GM12878 (cell line): Measurements from ENCODE around the gene GID8. TPM values are rescaled to one million over a fixed set of nuclear protein-coding genes. Genes with fewer than 3 reads are reported as not detected.

Experiments used
- ATAC-seq: fragments of 200-7000 bp; cut with Tn5 transposase; 3 replicates; pipeline ENCODE4 v1.9.1; 2020; ENCODE audit warnings: mild to moderate bottlenecking, moderate library complexity
- BruUV-seq: library from RNA; stranded (reverse); fragments of 400-500 nt; replicated peaks from 2 replicates; lab custom pipeline; 2021; lab: Mats Ljungman, UMichigan
- CTCF ChIA-PET: fragments of 300-600 bp; sonication (Branson Sonifier 250); formaldehyde crosslinking; extraction: SDS; loops from one replicate; lab custom pipeline; 2021; ENCODE audit warnings: inconsistent platforms; lab: Yijun Ruan, JAX
- POLR2A ChIA-PET: fragments of 350-600 bp; formaldehyde crosslinking; extraction: SDS; loops from one replicate; lab custom pipeline; 2021; ENCODE audit warnings: inconsistent platforms; lab: Charles Lee
- RAD21 ChIA-PET: fragments of 300-600 bp; sonication (Branson Sonifier 250); formaldehyde crosslinking; loops from one replicate; lab custom pipeline; 2023; ENCODE audit warnings: antibody characterized with exemption; ENCODE audit not compliant: unreplicated experiment; lab: Charles Lee
- SMC1A ChIA-PET: fragments of 300-600 bp; sonication (Branson Sonifier 250); formaldehyde crosslinking; loops from one replicate; lab custom pipeline; 2023; ENCODE audit not compliant: unreplicated experiment, uncharacterized antibody; lab: Charles Lee
- DNase-seq: peaks from one replicate; pipeline ENCODE4 v3.0.0-alpha.2; 2011; ENCODE audit warnings: low read depth, low spot score
- FAIRE-seq: peaks from 3 replicates; lab custom pipeline; 2011; peaks lifted over from hg19 to GRCh38; lab: Jason Lieb, UNC
- H2AFZ ChIP-seq: 2 replicates; pipeline ENCODE4 v1.6.0; 2011; ENCODE audit warnings: low read depth, low read length, control low read depth; ENCODE audit not compliant: control insufficient read depth
- H3K27ac ChIP-seq: 2 replicates; pipeline ENCODE4 v1.5.1; 2011; ENCODE audit warnings: control low read depth; ENCODE audit not compliant: control insufficient read depth, insufficient read depth
- H3K27me3 ChIP-seq, 2 experiments: replicated peaks in 1 of 2; 2 replicates each; pipeline versions ENCODE4 v1.6.0 to v1.6.1; 2011; ENCODE audit warnings: low read length in 1 of 2; ENCODE audit not compliant: control insufficient read depth in 2 of 2, insufficient read depth in 2 of 2
- H3K36me3 ChIP-seq, 2 experiments: 2 replicates each; pipeline ENCODE4 v1.5.1; 2011; ENCODE audit warnings: low read length in 1 of 2; ENCODE audit not compliant: control insufficient read depth in 2 of 2, insufficient read depth in 2 of 2
- H3K4me1 ChIP-seq: 2 replicates; pipeline ENCODE4 v1.6.1; 2011; ENCODE audit warnings: mild to moderate bottlenecking, low read length, moderate library complexity, mixed read lengths; ENCODE audit not compliant: control insufficient read depth, insufficient read depth
- H3K4me2 ChIP-seq: 2 replicates; pipeline ENCODE4 v1.6.0; 2011; ENCODE audit warnings: control low read depth; ENCODE audit not compliant: control insufficient read depth, insufficient read depth
- H3K4me3 ChIP-seq: fragments of 200-600 bp; sonication (generic); 2 replicates; pipeline ENCODE4 v1.5.1; 2016
- H3K79me2 ChIP-seq: 2 replicates; pipeline ENCODE4 v1.6.0; 2011; ENCODE audit warnings: low read length; ENCODE audit not compliant: control insufficient read depth, insufficient read depth
- H3K9ac ChIP-seq: 2 replicates; pipeline ENCODE4 v1.8.0; 2011; ENCODE audit warnings: low read length, control low read depth, mixed read lengths; ENCODE audit not compliant: control insufficient read depth, insufficient read depth
- H3K9me3 ChIP-seq: replicated peaks from 3 replicates; pipeline ENCODE4 v1.5.1; 2011; ENCODE audit warnings: mild to moderate bottlenecking, low read length; ENCODE audit not compliant: control insufficient read depth, insufficient read depth
- H4K20me1 ChIP-seq: 2 replicates; pipeline ENCODE4 v1.6.0; 2011; ENCODE audit not compliant: control insufficient read depth, insufficient read depth
- CHD2 ChIP-seq: IDR thresholded peaks from 2 replicates; pipeline ENCODE4 v1.6.1; 2011; ENCODE audit warnings: low read depth, low read length, improper control_type of control experiment, borderline replicate concordance
- GABPA ChIP-seq: IDR thresholded peaks from 2 replicates; pipeline ENCODE4 v1.6.1; 2014; ENCODE audit warnings: antibody characterized with exemption, low read depth, mild to moderate bottlenecking, inconsistent platforms
- SMARCA5 ChIP-seq: fragments of 450-650 bp; IDR thresholded peaks from 2 replicates; pipeline ENCODE4 v1.6.1; 2017; ENCODE audit warnings: mild to moderate bottlenecking
- STAT1 ChIP-seq: fragments of 450-650 bp; conservative IDR thresholded peaks from 2 replicates; pipeline ENCODE4 v1.6.1; 2014; ENCODE audit warnings: antibody characterized with exemption, mild to moderate bottlenecking
- WRNIP1 ChIP-seq: IDR thresholded peaks from 2 replicates; pipeline ENCODE4 v1.6.1; 2011; ENCODE audit warnings: low read depth, low read length, improper control_type of control experiment, borderline replicate concordance
- ZNF207 ChIP-seq: fragments of 450-650 bp; IDR thresholded peaks from 2 replicates; pipeline ENCODE4 v1.6.1; 2014; ENCODE audit warnings: antibody characterized with exemption, mild to moderate bottlenecking, borderline replicate concordance
- ZNF217 ChIP-seq: fragments of 450-650 bp; IDR thresholded peaks from 2 replicates; pipeline ENCODE4 v1.6.1; 2017; ENCODE audit warnings: antibody characterized with exemption, mild to moderate bottlenecking
- ZNF687 ChIP-seq: fragments of 450-650 bp; IDR thresholded peaks from 2 replicates; pipeline ENCODE4 v1.6.1; 2017; ENCODE audit warnings: mild to moderate bottlenecking, moderate library complexity
- WGBS: methylation state at CpG from one replicate; pipeline ENCODE4 v1.1.6; 2016; ENCODE audit warnings: low lambda C conversion rate; ENCODE audit not compliant: insufficient replicate concordance, insufficient coverage; ENCODE audit errors: missing lambda C conversion rate; 5-methylcytosine and 5-hydroxymethylcytosine counted together
- in situ Hi-C: fragments of 300-500 bp; cut with MboI; formaldehyde crosslinking; loops from 9 replicates; pipeline ENCODE4 v1.14.3; 2018; ENCODE audit warnings: mixed read lengths
- intact Hi-C: fragments of 100-400 bp; cut with micrococcal nuclease; formaldehyde crosslinking; loops from one replicate; pipeline ENCODE4 v1.14.2; 2022; ENCODE audit not compliant: unreplicated experiment
- polyA plus RNA-seq, 11 experiments: library from polyadenylated mRNA; depleted of rRNA in 4 of 11; unstranded in 6 of 11; stranded (reverse) in 5 of 11; fragments of >200 nt; fragmentation: Nextera tagmentation in 4 of 11; fragmentation: Illumina TruSeq in 1 of 11; extraction: Ambion mirVana in 4 of 11; extraction: Trizol in 1 of 11; gene quantifications; 1 replicate in 1 of 11; 2 replicates in 10 of 11; pipeline versions ENCODE4 v1.2.1 to v1.2.3, GENCODE V29; 2011 to 2016; ENCODE audit warnings: inconsistent platforms in 2 of 11, missing spikeins in 2 of 11, low read depth in 1 of 11
- total RNA-seq, 4 experiments: library from RNA; depleted of rRNA in 3 of 4; stranded (reverse); fragments of >200 nt in 3 of 4; fragmentation: Illumina TruSeq in 1 of 4; extraction: Trizol in 1 of 4; gene quantifications; 2 replicates each; pipeline versions ENCODE4 v1.2.1 to v1.2.3, GENCODE V29; 2013 to 2021
- TF ChIP-seq, protein P1 (sequence below): fragments of 450-650 bp; IDR thresholded peaks from 2 replicates; pipeline ENCODE4 v1.6.1; 2018; ENCODE audit warnings: mild to moderate bottlenecking, low read depth, moderate library complexity; ENCODE audit not compliant: partially characterized antibody
- TF ChIP-seq, protein P2 (sequence below): IDR thresholded peaks from 2 replicates; pipeline ENCODE4 v1.6.1; 2011; ENCODE audit warnings: borderline replicate concordance, low read depth, mild to moderate bottlenecking, moderate library complexity, low read length; ENCODE audit not compliant: insufficient read depth, poor library complexity, severe bottlenecking
- TF ChIP-seq, protein P3 (sequence below): IDR thresholded peaks from 2 replicates; pipeline ENCODE4 v1.6.1; 2011; ENCODE audit warnings: borderline replicate concordance, low read depth, mild to moderate bottlenecking, moderate library complexity, mixed read lengths, low read length; ENCODE audit not compliant: insufficient read depth; ENCODE audit errors: extremely low read length

GID8 gene
- total and polyA plus RNA-seq, 10 of the 15 experiments (the other 5 are each of a cell fraction or from before 2014, with no cell fraction given), result 12.0 to 33.8 (median 22.2) TPM

DNA sequence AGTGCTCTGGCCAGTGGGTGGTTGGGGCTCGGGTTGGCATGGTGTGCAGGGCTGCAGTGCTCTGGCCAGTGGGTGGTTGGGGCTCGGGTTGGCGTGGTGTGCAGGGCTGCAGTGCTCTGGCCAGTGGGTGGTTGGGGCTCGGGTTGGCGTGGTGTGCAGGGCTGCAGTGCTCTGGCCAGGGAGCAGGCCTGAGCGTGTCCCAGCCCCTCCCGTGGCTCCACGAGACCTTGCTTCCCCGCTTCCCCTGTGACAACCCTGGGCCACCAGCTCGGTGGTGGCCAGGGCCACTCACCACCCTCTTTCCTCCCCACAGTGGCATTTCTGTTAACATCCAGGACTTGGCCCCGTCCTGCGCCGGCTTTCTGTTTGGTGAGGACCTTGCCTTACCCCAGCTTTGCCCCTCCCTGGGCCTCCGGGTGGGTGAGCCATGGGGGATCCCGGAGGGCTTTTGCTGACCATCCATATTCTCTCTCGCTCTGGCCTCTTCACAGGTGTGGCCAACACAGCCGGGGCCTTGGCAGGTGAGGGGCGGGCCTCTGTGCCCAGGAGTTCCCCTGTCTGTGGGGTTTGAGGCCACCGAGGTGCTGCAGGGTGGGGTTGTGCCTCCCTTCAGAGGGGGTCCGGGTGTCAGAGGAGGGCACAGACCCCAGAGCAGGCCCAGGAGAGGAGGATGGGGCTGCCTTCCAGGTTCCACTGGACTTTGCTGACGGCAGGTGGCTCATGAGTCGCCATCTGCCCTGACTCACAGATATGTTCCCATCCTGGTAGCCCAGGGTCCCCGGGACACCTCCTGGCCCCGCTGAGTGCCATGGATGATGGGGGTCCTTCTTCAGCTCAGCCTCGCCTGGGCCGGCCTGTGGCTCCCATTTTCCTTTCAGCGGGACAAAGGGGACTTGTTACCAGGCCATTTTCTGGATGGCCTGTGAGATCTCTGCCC lies 28.5 kb downstream of the GID8 start:
- WGBS, result 93% methylated on average over 24 of the region's 27 CpGs
- Histone ChIP-seq H2AFZ (no peak overlapping the region), H3K36me3 (peaks cover 9 to 14% of the 10 kb centered on the region in 2 experiments; a peak in 3 of 4 replicates), H4K20me1 (no peaks in the 10 kb centered on the region), H3K4me3 (no peak overlapping the region), H3K9me3 (no peaks in the 10 kb centered on the region), H3K4me2 (no peak overlapping the region), H3K9ac (no peak overlapping the region), H3K4me1 (no peaks in the 10 kb centered on the region), H3K79me2 (no peaks in the 10 kb centered on the region), H3K27ac (no peak overlapping the region), H3K27me3 (no peaks in the 10 kb centered on the region)
- CTCF ChIA-PET, result no interaction called here
- FAIRE-seq (no peak), DNase-seq (no peak), ATAC-seq (no peak)
- POLR2A ChIA-PET, result interaction anchor here (1.0 kb wide), 1 partner anchor 11 kb away, joined by 3 read pairs; no protein-coding TSS in a partner anchor
- RAD21 ChIA-PET, result no interaction called here
- in situ Hi-C loops, result no loop called here
- SMC1A ChIA-PET, result no interaction called here
- intact Hi-C loops, result no loop called here
- no TSS peak for BruUV-seq
- TF ChIP-seq GABPA (no peak), ZNF207 (no peak), CHD2 (no peak), WRNIP1 (no peak), STAT1 (no peak), ZNF687 (no peak), ZNF217 (no peak), SMARCA5 (no peak)
- TF ChIP-seq, protein P1, sequence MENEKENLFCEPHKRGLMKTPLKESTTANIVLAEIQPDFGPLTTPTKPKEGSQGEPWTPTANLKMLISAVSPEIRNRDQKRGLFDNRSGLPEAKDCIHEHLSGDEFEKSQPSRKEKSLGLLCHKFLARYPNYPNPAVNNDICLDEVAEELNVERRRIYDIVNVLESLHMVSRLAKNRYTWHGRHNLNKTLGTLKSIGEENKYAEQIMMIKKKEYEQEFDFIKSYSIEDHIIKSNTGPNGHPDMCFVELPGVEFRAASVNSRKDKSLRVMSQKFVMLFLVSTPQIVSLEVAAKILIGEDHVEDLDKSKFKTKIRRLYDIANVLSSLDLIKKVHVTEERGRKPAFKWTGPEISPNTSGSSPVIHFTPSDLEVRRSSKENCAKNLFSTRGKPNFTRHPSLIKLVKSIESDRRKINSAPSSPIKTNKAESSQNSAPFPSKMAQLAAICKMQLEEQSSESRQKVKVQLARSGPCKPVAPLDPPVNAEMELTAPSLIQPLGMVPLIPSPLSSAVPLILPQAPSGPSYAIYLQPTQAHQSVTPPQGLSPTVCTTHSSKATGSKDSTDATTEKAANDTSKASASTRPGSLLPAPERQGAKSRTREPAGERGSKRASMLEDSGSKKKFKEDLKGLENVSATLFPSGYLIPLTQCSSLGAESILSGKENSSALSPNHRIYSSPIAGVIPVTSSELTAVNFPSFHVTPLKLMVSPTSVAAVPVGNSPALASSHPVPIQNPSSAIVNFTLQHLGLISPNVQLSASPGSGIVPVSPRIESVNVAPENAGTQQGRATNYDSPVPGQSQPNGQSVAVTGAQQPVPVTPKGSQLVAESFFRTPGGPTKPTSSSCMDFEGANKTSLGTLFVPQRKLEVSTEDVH, result no peak
- TF ChIP-seq, protein P2, sequence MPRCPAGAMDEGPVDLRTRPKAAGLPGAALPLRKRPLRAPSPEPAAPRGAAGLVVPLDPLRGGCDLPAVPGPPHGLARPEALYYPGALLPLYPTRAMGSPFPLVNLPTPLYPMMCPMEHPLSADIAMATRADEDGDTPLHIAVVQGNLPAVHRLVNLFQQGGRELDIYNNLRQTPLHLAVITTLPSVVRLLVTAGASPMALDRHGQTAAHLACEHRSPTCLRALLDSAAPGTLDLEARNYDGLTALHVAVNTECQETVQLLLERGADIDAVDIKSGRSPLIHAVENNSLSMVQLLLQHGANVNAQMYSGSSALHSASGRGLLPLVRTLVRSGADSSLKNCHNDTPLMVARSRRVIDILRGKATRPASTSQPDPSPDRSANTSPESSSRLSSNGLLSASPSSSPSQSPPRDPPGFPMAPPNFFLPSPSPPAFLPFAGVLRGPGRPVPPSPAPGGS, result no peak
- TF ChIP-seq, protein P3, sequence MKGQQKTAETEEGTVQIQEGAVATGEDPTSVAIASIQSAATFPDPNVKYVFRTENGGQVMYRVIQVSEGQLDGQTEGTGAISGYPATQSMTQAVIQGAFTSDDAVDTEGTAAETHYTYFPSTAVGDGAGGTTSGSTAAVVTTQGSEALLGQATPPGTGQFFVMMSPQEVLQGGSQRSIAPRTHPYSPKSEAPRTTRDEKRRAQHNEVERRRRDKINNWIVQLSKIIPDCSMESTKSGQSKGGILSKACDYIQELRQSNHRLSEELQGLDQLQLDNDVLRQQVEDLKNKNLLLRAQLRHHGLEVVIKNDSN, result no peak
